Esophagus squamous epithelium (tissue), 4 donors: Measurements from ENCODE around the gene MRPL2.

Experiments
- CTCF ChIP-seq, 6 experiments: fragments of 450-650 bp in 4 of 6; fragments of 200-600 bp in 2 of 6; sonication (generic) in 2 of 6; IDR thresholded peaks; one replicate each; pipeline ENCODE4 v1.5.1; 2016 to 2019; ENCODE audit warnings: antibody characterized with exemption in 6 of 6, mild to moderate bottlenecking in 4 of 6, moderate library complexity in 4 of 6
- POLR2A ChIP-seq, 4 donors: fragments of 450-650 bp; IDR thresholded peaks; one replicate each; pipeline ENCODE4 v1.6.1; 2017; ENCODE audit warnings: antibody characterized with exemption in 4 of 4, mild to moderate bottlenecking in 4 of 4, moderate library complexity in 3 of 4

- TF ChIP-seq CTCF (IDR thresholded peaks at IDR 0.05) (no peak), POLR2A (IDR thresholded peaks at IDR 0.05) (no peak)
Measured at GRCh38 chr6:43107344-43108062, 48.3 kb upstream of the MRPL2 start.
